H1 (cell line): ENCODE data around the gene FGF19.

Experiments
- CEBPB ChIP-seq: IDR thresholded peaks from 2 replicates; pipeline ENCODE4 v1.6.1; 2012; ENCODE audit warnings: low read depth, low read length
- CREB1 ChIP-seq: IDR thresholded peaks from 2 replicates; pipeline ENCODE4 v1.6.1; 2012; ENCODE audit warnings: inconsistent platforms
- EGR1 ChIP-seq: IDR thresholded peaks from 2 replicates; pipeline ENCODE4 v1.6.1; 2011; ENCODE audit warnings: low read depth, low read length, borderline replicate concordance
- EP300 ChIP-seq, 2 experiments: IDR thresholded peaks; 1 replicate in 1 of 2; 2 replicates in 1 of 2; pipeline ENCODE4 v1.6.1; 2011 to 2012; ENCODE audit warnings: low read depth in 2 of 2, low read length in 2 of 2, mild to moderate bottlenecking in 2 of 2, borderline replicate concordance in 1 of 2, inconsistent platforms in 1 of 2, moderate library complexity in 1 of 2
- GTF2F1 ChIP-seq: IDR thresholded peaks from 2 replicates; pipeline ENCODE4 v1.6.1; 2012; ENCODE audit warnings: low read depth, low read length, improper control_type of control experiment, borderline replicate concordance
- NRF1 ChIP-seq: IDR thresholded peaks from 2 replicates; pipeline ENCODE4 v1.6.1; 2011; ENCODE audit warnings: mild to moderate bottlenecking, low read depth, low read length, improper control_type of control experiment
- PHF8 ChIP-seq: fragments of 200-600 bp; sonication (generic); conservative IDR thresholded peaks from 2 replicates; pipeline ENCODE4 v1.7.1; 2012; ENCODE audit warnings: low read depth, mild to moderate bottlenecking, inconsistent platforms, low read length, moderate library complexity
- POLR2A ChIP-seq, 2 experiments: IDR thresholded peaks; 1 replicate in 1 of 2; 2 replicates in 1 of 2; pipeline ENCODE4 v1.6.1; 2011; ENCODE audit warnings: low read depth in 2 of 2, low read length in 2 of 2, mild to moderate bottlenecking in 2 of 2; ENCODE audit errors: control extremely low read depth in 1 of 2
- POLR2AphosphoS5 ChIP-seq: IDR thresholded peaks from 2 replicates; pipeline ENCODE4 v1.6.1; 2011; ENCODE audit warnings: low read depth, low read length
- SIN3A ChIP-seq, 2 experiments: IDR thresholded peaks in 1 of 2; conservative IDR thresholded peaks in 1 of 2; 2 replicates each; pipeline ENCODE4 v1.6.1; 2011 to 2012; ENCODE audit warnings: low read length in 2 of 2, improper control_type of control experiment in 1 of 2, low read depth in 1 of 2, mild to moderate bottlenecking in 1 of 2
- SIRT6 ChIP-seq: IDR thresholded peaks from one replicate; pipeline ENCODE4 v1.7.1; 2012; ENCODE audit warnings: low read length, inconsistent platforms
- SUZ12 ChIP-seq: fragments of 200-600 bp; sonication (generic); IDR thresholded peaks from 2 replicates; pipeline ENCODE4 v1.6.1; 2012; ENCODE audit warnings: mild to moderate bottlenecking, inconsistent platforms, low read length, moderate library complexity, mixed read lengths
- YY1 ChIP-seq: IDR thresholded peaks from 2 replicates; pipeline ENCODE4 v1.6.1; 2011; ENCODE audit warnings: low read depth, mild to moderate bottlenecking, low read length
- TF ChIP-seq, protein P1 (sequence below), 3 experiments: IDR thresholded peaks; 1 replicate in 2 of 3; 2 replicates in 1 of 3; pipeline versions ENCODE4 v1.5.1 to v1.6.1; 2011; ENCODE audit warnings: low read length in 3 of 3, mild to moderate bottlenecking in 3 of 3, inconsistent platforms in 2 of 3, low read depth in 1 of 3, moderate library complexity in 1 of 3; ENCODE audit not compliant: insufficient read depth in 1 of 3; ENCODE audit errors: control extremely low read depth in 1 of 3

DNA sequence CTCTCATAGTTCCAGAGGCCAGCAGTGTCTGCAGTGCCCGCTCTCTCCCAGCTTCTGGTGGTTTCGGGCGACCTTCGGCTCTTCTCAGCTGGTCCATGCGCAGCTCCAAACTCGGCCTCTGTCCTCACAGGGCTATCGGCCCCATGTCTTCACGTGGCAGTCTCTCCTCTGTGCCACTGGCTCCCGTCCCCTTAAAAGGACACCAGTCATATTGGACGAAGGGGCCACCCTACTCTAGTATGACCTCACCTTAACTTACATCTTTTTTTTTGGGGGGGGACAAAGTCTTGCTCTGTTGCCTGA, 42.5 kb downstream of the FGF19 start:
- TF ChIP-seq, protein P1, sequence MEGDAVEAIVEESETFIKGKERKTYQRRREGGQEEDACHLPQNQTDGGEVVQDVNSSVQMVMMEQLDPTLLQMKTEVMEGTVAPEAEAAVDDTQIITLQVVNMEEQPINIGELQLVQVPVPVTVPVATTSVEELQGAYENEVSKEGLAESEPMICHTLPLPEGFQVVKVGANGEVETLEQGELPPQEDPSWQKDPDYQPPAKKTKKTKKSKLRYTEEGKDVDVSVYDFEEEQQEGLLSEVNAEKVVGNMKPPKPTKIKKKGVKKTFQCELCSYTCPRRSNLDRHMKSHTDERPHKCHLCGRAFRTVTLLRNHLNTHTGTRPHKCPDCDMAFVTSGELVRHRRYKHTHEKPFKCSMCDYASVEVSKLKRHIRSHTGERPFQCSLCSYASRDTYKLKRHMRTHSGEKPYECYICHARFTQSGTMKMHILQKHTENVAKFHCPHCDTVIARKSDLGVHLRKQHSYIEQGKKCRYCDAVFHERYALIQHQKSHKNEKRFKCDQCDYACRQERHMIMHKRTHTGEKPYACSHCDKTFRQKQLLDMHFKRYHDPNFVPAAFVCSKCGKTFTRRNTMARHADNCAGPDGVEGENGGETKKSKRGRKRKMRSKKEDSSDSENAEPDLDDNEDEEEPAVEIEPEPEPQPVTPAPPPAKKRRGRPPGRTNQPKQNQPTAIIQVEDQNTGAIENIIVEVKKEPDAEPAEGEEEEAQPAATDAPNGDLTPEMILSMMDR (IDR thresholded peaks at IDR 0.05; ENCODE audit: control extremely low read depth in 1 of 3, insufficient read depth in 1 of 3, low read depth in 1 of 3, low read length in 3 of 3): no peak
- TF ChIP-seq YY1 (no peak), NRF1 (no peak), CREB1 (no peak), CEBPB (no peak), GTF2F1 (no peak), SIRT6 (no peak), POLR2AphosphoS5 (no peak), POLR2A (IDR thresholded peaks at IDR 0.05; ENCODE audit: control extremely low read depth in 1 of 2, low read depth in 2 of 2, low read length in 2 of 2) (no peak), EGR1 (no peak), EP300 (IDR thresholded peaks at IDR 0.05; ENCODE audit: borderline replicate concordance in 1 of 2, low read depth in 2 of 2, low read length in 2 of 2) (no peak), PHF8 (no peak), SUZ12 (no peak), SIN3A (conservative IDR thresholded peaks at IDR 0.05 in 1 of 2, IDR thresholded peaks at IDR 0.05 in 1 of 2; ENCODE audit: low read depth in 1 of 2, low read length in 2 of 2) (no peak)
